ENCODE measurements around the gene KIF17.
"Not testable (repeated sequence)": the region's sequence is repeated elsewhere in the genome, so short reads cannot be mapped to it uniquely, and the experiment has no call there.

Gene KIF17

DNA sequence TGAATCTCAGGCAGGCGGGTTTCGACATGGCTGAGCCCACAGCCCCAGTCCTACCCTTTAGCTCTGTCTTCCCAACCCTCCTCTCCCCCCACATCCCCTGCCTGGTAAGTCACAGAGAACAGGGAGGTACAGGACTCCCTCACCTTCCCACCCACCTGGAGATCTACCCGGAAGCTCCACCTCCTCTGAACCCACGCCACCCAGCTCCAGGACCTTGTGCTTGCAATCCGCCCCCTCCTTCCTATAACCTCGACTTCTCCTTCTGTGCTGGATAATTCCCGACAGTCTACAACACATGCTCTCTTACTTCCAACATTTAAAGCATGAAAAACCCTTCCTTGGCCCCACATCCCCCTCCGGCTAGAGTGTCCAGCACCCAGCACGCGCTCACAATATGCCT is 22.3 kb downstream of the KIF17 start:
- DNase-seq (ENCODE audit: insufficient read length, low spot score), result no peak
- no peak for FAIRE-seq

DNA sequence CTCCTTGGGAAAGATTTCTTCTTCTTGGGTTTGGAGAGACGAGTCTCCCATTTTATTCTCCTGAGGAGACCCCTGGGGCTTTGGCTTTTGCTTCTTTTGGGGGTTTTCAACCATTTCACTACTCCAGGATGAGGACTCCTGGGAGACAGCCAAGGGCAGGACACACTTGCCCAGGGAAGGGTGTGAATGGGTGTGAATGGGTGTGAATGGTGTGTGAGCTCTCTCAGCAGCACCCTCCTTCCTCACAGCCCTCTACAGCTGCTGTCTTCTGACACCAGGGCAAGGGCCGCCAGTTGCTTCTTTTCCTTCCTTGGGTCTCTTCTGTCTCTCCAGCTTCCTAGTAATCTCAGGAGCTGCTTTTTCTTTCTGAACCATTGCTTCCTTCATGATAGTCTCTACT is 24.2 kb downstream of the KIF17 start:
- DNase-seq (ENCODE audit: insufficient read length, low spot score) (no peak), FAIRE-seq (no peak)

DNA sequence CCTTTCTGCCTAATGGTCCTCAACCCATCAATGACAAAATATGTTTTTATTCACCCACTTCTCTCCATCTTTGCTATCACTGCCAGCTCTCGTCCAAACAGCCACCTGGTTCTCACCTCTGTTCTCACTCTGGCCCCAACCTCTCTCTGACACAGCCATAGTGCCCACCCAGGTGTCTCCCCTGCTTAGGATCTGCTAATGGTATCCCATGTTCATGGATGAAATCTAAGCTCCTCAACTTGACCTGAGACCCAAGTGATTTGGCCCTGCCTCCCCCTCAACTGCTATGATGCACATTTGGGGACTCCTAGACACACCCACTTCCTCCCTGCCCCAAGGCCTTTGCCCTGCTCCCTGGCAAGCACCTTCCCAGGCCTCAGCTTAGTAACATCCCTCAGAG is 25.9 kb downstream of the KIF17 start:
- FAIRE-seq (no peak), DNase-seq (ENCODE audit: insufficient read length, low spot score) (no peak)

DNA sequence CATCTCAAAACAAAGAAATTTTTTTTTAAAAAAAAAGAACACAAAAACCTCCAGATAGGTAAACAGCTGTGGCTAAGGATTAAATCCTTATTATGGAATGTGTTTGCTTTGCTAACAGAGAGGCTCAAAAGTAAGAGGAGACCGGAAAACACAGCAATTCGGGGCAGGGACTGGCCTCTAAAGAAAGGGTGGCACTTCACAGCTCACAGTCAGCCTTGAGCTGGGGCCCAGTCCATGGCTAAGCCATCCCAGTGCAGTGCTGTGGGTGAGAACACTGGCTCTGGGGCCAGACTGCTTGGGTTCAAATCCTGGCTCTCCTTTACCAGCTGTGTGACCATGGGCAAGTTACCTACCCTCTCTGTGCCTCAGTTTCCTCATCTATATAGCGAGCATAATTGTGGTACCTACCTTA is 28.2 kb downstream of the KIF17 start:
- DNase-seq (ENCODE audit: insufficient read length, low spot score) (no peak), FAIRE-seq (no peak)

DNA sequence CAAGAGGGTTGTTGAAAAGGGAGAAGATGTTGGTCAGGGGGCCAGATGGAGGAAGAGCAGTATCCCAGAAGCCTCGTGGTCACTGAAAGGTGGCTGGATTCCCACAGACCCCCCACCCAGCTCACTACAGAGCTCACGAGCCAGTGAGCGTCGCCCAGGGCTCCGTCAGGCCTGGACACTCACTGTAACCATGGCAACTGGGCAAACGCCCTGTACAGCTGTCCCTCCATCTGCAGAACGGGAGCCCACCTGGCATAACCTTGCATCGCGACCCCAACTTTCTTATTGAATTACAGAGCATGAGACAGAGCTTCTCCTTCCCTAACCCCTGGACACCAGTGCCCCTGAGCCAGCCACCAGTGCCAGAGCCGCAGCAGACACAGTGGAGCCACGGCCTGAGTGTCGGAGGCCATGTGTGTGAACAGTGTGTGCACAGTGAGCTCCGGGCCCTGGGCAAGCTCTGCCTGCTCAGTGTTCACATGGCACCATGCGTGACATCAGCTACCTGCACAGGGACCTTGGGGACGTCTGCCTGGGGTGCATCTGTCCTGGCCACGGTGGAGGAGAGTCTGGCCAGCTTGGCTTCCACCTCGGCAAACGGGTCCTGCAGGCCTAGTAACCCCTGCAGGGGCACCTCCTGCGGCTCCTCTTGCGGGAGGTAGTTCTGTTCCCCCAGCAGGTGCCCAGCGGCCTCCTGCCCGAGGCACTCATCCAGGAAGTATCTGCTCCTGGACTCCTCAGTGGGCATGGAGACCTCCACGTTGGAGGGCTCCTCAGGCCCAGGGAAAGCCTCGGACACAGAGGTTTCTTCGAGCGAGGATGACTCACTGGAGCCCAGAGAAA is 30.7 kb downstream of the KIF17 start:
- FAIRE-seq, result no peak
- DNase-seq (ENCODE audit: insufficient read length, low spot score), result no peak

DNA sequence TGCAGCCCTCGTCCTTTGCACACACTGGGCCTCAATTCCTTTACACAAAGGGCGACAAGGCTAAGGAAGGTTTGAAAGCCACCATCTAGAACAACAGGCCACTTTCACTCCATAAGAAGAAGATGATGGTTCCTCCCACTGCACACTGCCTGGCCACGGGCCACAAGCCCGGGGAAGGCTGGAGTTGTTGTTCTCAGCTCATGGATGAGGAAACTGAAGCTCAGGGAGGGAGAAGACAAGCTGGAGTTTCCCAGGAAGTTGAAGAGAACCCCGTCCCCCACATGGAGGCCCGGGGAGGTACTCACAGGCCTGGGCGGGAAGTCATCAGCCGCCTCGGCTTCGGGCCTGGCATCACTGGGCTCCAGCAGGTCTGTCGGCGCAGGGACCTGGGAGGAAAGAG is 32.1 kb downstream of the KIF17 start:
- no peak for DNase-seq (ENCODE audit: insufficient read length, low spot score)

DNA sequence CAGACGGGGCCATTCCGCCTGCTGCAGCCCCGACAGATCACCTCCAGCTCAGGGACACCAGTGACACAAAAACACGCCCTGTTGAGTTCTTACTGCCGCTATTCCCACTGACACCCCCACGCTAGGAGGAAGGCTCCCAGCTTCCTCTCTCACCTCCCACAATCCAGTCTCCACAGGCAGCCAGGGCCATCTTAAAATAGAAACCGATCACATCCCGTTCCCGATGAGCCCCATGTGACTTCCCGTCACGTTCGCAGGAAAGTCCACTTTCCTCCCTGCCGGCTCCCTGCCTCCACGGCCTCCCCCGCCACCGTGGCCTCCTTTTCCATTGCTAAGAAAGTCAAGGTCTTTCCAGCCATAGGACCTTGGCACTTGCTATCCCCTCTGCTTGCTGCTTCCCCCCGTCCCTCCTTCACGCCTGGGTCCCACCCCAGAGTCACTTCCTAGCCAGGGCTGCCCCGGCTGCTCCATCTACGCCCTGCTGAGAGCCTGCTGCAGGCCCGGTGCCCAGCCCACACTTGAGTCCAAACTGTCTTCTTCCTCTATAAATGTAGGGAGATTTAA is 32.6 kb downstream of the KIF17 start:
- DNase-seq (ENCODE audit: insufficient read length, low spot score), result no peak
- FAIRE-seq, result no peak

More for the DNA sequence above, 32.1 kb downstream of the KIF17 start:
- FAIRE-seq, result no peak

DNA sequence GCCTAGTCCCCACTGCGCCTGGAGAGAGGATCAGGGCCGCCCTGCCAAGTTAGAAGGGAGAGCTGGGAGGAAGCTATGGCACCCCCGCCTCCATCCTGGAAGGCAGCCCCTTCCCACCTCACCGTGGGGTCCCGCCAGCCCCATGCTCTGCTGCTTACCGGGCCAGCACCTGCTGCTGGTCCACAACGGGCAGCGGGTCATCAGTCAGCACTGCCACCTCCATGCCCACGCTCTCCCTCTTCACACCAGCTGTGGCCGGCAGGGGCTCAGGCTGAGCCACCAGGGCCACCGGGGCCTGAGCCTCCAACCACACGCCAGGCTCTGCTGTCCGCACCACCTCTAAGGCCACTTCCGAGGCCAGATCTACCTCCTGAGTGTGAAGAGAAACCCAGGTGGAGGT is 33.2 kb downstream of the KIF17 start:
- no peak for FAIRE-seq

DNA sequence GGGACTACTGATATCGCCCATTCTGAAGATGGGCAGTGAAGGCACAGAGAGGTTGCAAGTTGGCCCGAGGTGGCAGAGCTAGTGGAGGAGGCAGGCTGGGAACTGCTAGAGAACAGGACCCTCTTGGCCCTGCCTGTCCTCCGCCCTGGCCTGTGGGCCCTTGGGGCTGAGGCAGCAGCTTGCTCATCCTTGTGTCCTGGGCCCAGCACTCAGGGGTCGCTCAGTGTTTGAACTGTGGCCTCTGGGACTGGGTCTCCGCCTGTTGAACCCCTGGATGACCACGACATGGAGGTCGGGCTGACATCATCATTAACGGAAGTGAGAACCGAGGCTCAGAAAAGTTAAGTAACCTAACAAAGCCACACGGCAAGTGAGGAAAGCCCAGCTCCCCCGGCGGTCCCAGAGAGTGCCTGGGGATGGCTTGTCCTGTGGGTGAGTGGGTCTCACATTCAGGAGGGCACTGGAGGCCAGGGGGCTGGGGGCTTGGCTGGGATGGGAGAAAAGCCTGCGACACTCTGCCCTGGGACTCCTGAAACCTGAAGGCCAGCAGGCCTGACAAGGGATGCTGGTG is 33.7 kb downstream of the KIF17 start:
- no peak for DNase-seq (ENCODE audit: insufficient read length, low spot score)
- FAIRE-seq, result no peak

More for the DNA sequence above, 33.2 kb downstream of the KIF17 start:
- DNase-seq (ENCODE audit: insufficient read length, low spot score), result no peak

DNA sequence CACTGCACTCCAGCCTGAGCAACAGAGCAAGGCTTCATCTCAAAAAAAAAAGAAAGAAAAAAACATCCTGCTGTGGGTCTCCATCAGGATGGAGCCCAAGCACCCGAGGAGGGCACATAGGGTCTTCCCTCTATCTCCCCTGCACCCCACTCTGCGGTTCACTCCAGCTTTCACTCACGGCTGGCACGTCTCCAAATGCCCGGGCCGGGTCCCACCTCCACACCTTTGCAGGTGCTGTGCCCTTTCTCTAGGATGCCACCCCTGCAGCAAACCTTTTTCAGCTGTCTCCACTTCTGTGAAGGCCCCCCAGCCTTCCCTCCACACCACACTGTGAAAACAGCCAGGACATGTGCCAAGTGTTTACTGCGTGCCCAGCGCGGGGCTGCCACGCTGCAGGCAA is 34.2 kb downstream of the KIF17 start:
- FAIRE-seq, result no peak
- DNase-seq (ENCODE audit: insufficient read length, low spot score), result no peak

DNA sequence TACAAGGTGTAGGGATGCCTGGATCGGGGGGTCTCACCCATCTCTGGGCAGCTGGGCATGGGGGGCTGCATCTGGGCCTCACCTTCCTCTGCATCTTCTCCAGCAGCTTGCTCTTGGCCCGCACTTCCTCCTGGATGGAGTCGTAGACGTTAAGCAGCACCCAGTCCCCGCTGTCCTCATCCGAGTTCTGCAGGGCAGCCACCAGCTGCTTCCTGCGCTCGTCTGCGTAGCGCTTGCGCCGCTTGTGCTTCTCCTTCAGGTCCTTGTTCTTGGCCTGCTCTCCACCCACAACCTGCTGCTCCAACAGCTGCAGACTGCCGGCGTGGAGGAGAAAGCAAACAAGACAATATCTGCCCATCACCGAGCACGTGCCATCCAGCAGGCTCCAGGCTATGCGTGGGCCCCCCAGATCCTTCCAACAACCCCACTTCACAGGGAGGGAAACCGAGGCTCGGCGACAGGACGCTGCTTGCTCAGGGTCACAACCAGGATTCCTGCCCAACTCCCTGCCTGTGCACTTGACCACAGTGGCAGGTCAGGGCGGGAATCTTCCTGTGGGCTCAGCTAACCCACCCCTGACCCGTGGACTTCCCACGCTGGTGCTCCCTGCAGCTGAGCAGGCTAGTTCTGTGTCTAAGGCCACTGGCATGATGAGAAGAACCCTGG is 35.1 kb downstream of the KIF17 start:
- FAIRE-seq (no peak), DNase-seq (ENCODE audit: insufficient read length, low spot score) (no peak)

DNA sequence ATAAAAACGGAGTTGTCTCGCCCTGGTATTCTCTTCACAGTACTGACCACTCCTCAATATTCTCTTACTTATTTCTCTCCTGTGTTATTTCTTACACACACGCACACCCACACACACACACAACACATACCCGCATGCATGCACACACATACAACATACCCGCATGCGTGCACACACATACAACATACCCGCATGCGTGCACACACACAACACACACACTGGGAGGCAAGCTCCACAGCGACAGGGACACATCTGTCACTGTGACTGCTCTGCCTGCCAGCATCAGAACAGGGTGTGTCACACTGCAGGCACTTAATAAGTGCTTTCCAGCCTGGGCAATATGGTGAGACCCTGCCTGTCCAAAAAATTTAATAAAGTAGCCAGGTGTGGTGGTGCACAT is 35.8 kb downstream of the KIF17 start:
- FAIRE-seq, result peak; percentile 46
- no peak for DNase-seq (ENCODE audit: insufficient read length, low spot score)

DNA sequence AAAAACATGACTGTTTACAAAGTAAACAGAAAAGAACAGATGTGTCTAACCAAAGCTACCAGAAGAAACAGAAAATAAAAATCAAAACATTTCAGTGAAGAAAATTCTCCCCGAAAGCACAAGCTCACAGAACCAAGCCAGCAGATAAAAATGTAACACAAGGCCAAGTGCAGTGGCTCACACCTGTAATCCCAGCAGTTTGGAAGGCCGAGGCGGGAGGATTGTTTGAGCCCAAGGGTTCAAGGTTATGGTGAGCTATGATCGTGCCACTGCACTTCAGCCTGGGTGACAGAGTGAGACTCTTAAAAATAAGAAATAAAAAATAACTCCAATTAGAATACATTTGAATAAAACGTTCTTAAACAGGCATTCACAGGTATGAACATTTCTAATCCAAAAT is 37.5 kb downstream of the KIF17 start:
- FAIRE-seq, result no peak
- DNase-seq (ENCODE audit: insufficient read length, low spot score), result no peak

DNA sequence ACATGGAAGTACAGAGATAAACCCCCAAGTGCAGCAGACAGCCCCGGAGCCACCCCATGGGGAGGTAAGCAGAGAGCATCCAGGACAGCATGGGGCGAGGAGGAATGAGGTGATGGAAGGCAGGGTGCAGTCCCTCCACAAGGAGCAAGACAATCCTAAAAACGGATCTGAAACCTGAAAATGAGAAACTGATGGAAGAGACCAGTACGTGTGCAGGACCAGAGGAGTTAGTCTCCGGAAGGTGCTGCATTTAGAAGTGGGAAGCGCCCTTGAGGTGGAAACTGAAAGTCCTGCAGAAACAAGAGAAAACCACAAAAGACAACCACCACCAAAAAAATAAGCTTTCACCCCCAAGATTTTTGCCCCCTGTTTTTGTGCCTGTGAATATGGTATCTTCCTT is 39.2 kb downstream of the KIF17 start:
- FAIRE-seq (no peak), DNase-seq (ENCODE audit: insufficient read length, low spot score) (no peak)

DNA sequence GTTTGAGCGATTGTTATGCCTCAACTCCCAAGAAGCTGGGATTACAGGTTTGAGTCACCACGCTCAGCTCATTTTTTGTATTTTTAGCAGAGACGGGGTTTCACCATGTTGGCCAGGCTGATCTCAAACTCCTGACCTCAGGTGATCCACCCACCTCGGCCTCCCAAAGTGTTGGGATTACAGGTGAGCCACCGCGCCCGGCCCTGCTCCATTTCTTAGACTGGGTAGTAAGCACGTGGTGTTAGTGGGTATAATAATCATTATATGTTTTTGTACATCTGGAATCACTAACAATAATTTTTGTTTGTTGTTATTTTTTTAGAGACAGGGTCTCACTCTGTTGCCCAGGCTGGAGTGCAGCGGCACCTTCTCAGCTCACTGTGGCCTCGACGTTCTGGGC is 44.2 kb downstream of the KIF17 start:
- FAIRE-seq, result not testable (repeated sequence)

DNA sequence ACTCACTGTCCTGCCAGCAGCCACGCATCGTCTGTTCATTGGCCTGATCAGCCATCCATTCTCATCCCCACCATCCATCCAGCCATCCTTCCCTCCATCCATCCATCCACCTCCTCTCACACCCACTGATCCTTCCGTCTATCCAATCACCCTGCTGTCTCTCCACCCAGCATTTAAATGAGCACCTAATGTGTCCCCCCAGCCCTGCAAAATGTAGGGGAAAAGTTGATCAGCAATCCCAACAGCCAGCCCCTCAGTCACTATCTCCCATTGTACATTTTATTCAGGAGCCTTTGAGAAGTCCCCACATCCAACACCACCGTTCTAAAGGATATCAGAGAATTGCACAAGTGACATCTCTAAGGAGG is 45.6 kb downstream of the KIF17 start:
- no peak for FAIRE-seq
- DNase-seq (ENCODE audit: insufficient read length, low spot score), result no peak

More for the DNA sequence above, 44.2 kb downstream of the KIF17 start:
- not testable (repeated sequence) for DNase-seq (ENCODE audit: insufficient read length, low spot score)

DNA sequence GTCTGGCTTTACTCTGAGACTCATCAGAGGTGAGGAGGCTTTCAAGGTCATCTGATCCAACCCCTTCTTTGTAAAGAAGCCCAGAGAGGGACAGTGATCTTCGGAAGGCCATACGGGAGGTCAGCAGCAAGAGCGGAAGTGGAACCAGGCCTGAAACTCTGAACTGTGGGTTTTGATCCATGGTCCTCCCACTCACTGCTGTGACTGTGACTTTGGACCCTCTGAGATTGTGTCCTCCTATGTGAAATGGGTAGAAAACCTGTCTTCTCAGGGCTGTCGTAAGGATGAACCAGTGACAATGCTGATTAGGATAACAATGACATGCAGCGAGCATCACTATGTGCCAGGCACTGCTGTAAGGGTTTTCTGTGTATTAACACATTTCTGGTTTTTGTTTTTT is 46.9 kb downstream of the KIF17 start:
- FAIRE-seq (no peak), DNase-seq (ENCODE audit: insufficient read length, low spot score) (no peak)

DNA sequence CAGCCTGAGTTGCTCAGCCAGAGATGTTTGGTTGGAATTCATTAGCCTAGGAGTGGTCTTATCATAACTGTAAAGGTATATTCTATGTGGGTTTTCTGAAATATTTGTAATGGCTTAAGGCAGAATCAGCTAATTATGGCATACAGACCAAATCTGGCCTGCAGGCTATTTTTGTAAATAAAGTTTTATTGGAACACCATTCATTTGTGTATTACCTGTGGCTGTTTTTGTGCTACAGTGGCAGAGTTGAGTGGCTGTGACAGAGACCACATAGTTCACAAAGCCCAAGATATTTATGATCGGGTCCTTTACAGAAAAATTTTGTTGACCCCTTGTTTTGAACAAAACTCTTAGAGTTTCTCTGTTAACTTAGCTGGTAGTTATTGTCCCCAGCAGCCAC is 49.2 kb downstream of the KIF17 start:
- DNase-seq (ENCODE audit: insufficient read length, low spot score), result no peak
- FAIRE-seq, result no peak

DNA sequence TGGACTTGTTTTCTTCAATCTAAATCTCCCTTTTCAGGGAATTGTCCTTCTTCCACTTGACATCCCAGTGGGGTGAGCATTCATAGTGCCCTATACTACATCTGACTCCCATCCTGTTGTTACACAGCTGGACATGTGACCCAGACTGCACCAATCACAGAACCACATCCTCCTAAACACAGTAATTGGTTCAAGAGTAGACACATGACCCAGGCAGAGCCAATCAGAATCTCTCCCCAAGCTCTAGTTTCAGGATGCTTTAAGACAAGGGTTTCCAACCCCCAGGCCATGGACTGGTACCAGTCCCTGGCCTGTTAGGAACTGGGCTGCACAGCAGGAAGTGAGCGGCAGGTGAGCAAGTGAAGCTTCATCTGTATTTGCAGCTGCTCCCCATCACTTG is 51.0 kb downstream of the KIF17 start:
- DNase-seq (ENCODE audit: insufficient read length, low spot score) (peak; percentile 27), FAIRE-seq (peak; percentile 57)

DNA sequence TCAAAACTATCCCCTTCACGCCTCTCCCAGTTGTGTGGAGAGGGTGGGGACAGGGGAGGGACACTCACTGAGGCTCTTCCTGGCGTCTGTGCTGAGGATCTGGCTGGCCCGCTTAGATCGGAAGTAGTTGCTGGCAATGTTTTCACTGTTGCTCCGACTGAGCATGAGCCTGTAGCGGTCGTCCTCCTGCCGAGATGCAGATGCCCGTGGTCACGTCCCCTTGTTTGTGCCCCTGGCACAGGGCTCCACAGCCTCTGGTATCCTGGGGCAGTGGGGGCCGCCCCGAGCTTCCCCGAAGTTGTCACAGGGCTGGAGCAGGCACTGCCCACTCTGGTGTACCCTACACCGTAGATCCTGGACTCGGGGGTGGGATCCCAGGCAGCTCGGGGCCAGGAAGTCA is 51.7 kb downstream of the KIF17 start:
- no peak for DNase-seq (ENCODE audit: insufficient read length, low spot score)
- FAIRE-seq, result no peak

DNA sequence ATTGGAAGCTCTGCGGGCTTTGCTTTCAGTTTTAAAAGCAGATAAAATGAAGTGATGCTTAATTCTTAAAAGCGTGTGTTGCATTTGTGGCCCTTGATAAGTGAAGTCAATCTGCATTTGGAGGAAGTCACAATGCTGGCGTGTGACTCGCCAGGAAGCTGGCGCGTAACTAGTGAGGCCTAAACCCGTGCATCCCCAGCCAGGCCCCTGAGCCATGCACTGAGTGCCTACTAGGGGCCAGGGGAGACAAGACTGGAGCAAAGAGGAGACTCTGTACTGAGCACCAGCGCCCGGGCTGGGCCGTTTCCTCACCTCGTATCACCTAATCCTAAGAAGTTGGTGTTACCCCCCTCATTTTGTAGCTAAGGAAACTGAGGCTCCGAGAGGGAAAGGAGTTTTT is 52.1 kb downstream of the KIF17 start:
- no peak for DNase-seq (ENCODE audit: insufficient read length, low spot score)
- FAIRE-seq, result no peak

All from HTR-8/SVneo (cell line).